ENCODE results near the gene SUSD6.

GRCh38 chr14:69708586-69709560, 97.5 kb downstream of the SUSD6 start:
- no peak for TF ChIP-seq REST (IDR thresholded peaks at IDR 0.05)
- peak; percentile 35; the same call in 2 of the 3 replicates for TF ChIP-seq CTCF (IDR thresholded peaks at IDR 0.05)
- no peak for TF ChIP-seq MAX (IDR thresholded peaks at IDR 0.05)
- no peak for TF ChIP-seq KDM1A (IDR thresholded peaks at IDR 0.05; ENCODE audit: low read depth)
- no peak for TF ChIP-seq TP53 (CRISPR knock-in tag; IDR thresholded peaks at IDR 0.05)
- TF ChIP-seq ELK1 (IDR thresholded peaks at IDR 0.05; ENCODE audit: low read depth, low read length) = no peak
- TF ChIP-seq CBX2 (IDR thresholded peaks at IDR 0.05; ENCODE audit: borderline replicate concordance, low read depth) = no peak
- TF ChIP-seq POLR2A (IDR thresholded peaks at IDR 0.05; ENCODE audit: low read length) = no peak
- no peak for TF ChIP-seq POLR2AphosphoS2 (conservative IDR thresholded peaks at IDR 0.05; ENCODE audit: low read length)
- peak; percentile 25 to 36; a peak in 2 of 5 replicates for TF ChIP-seq RAD21 (conservative IDR thresholded peaks at IDR 0.05 in 1 of 2, IDR thresholded peaks at IDR 0.05 in 1 of 2)
